OCI-LY1 (cell line): ENCODE data around the gene INPP4A.

Experiments
- CTCF ChIP-seq: fragments of 200-600 bp; sonication (generic), shearing (Covaris generic); IDR thresholded peaks from 2 replicates; pipeline ENCODE4 v1.5.1; 2017; ENCODE audit warnings: mild to moderate bottlenecking, antibody characterized with exemption, low read length, moderate library complexity, mixed read lengths
- EZH2 ChIP-seq: fragments of 200-600 bp; sonication (generic), shearing (Covaris generic); IDR thresholded peaks from 2 replicates; pipeline ENCODE4 v1.8.0; 2017; ENCODE audit warnings: borderline replicate concordance, mixed run types, mild to moderate bottlenecking, antibody characterized with exemption, low read length, moderate library complexity, mixed read lengths

- TF ChIP-seq CTCF, result no peak
- no peak for TF ChIP-seq EZH2
These were observed 58.9 kb downstream of the INPP4A start for GRCh38 chr2:98503481-98504105.
